ENCODE results near the gene PRKAB1. TPM values are rescaled to one million over a fixed set of nuclear protein-coding genes. Genes with fewer than 3 reads are reported as not detected.

The PRKAB1 gene
- total RNA-seq, 1 experiment from 2014 or later, result 42.2 TPM

- Histone ChIP-seq H3K79me1 (ENCODE audit: insufficient read depth, low read depth, low read length, poor library complexity, severe bottlenecking) (peaks cover 4% of the 10 kb centered on the region), H3K9me3 (ENCODE audit: control insufficient read depth, low read depth, low read length) (no peaks in the 10 kb centered on the region), H3K4me2 (ENCODE audit: insufficient read depth, insufficient read length, low read length) (no peak overlapping the region), H3T11ph (ENCODE audit: low read length) (no peak overlapping the region), H3K27ac (ENCODE audit: insufficient read length, low read depth, low read length) (no peak overlapping the region), H2BK5ac (ENCODE audit: insufficient read length, low read length) (no peak overlapping the region), H3K79me2 (ENCODE audit: insufficient read depth, low read length) (no peaks in the 10 kb centered on the region), H2BK120ac (ENCODE audit: low read depth, low read length, poor library complexity, severe bottlenecking) (no peak overlapping the region), H4K8ac (replicated peaks; ENCODE audit: insufficient read length, low read depth, low read length) (no peak overlapping the region), H3K4me1 (ENCODE audit: insufficient read depth, low read length) (no peaks in the 10 kb centered on the region), H2AFZ (ENCODE audit: low read length) (no peak overlapping the region), H3K4ac (ENCODE audit: low read depth, low read length) (no peak overlapping the region), H3K18ac (ENCODE audit: insufficient read length, low read depth, low read length) (no peak overlapping the region), H4K20me1 (ENCODE audit: control insufficient read depth, insufficient read depth, insufficient read length) (no peaks in the 10 kb centered on the region), H4K91ac (ENCODE audit: insufficient read length, low read depth, low read length) (no peak overlapping the region), H2AK5ac (ENCODE audit: insufficient read length, low read length) (no peak overlapping the region), H4K5ac (ENCODE audit: insufficient read length, low read depth, low read length) (no peak overlapping the region), H2BK15ac (ENCODE audit: low read depth, low read length) (no peak overlapping the region), H3K23me2 (ENCODE audit: insufficient read length, low read depth, low read length, poor library complexity, severe bottlenecking) (no peaks in the 10 kb centered on the region), H3K56ac (ENCODE audit: insufficient read length, low read depth, low read length) (no peak overlapping the region), H3K27me3 (ENCODE audit: insufficient read depth, low read length) (no peaks in the 10 kb centered on the region), H3K14ac (ENCODE audit: insufficient read depth, low read length) (no peak overlapping the region), H2BK20ac (ENCODE audit: low read depth, low read length, poor library complexity, severe bottlenecking) (no peak overlapping the region), H3K9ac (ENCODE audit: extremely low read depth, insufficient read length, low read length) (no peak overlapping the region), H2BK12ac (ENCODE audit: insufficient read length, low read depth, low read length) (no peak overlapping the region), H3K23ac (ENCODE audit: insufficient read length, low read depth, low read length) (no peak overlapping the region)
- Mint-ChIP-seq H3K9me3 (no peaks in the 10 kb centered on the region), H3K4me1 (peaks cover 13 to 15% of the 10 kb centered on the region in 2 experiments), H3K27me3 (ENCODE audit: low read depth) (peaks cover 10% of the 10 kb centered on the region), H3K36me3 (ENCODE audit: insufficient read depth in 1 of 3, low read depth in 3 of 3) (peaks cover 4 to 20% (median 15%) of the 10 kb centered on the region in 3 experiments), H3K4me3 (no peak overlapping the region), H3K27ac (no peak overlapping the region)
- no peak for DNase-seq
- TF ChIP-seq, protein P1, sequence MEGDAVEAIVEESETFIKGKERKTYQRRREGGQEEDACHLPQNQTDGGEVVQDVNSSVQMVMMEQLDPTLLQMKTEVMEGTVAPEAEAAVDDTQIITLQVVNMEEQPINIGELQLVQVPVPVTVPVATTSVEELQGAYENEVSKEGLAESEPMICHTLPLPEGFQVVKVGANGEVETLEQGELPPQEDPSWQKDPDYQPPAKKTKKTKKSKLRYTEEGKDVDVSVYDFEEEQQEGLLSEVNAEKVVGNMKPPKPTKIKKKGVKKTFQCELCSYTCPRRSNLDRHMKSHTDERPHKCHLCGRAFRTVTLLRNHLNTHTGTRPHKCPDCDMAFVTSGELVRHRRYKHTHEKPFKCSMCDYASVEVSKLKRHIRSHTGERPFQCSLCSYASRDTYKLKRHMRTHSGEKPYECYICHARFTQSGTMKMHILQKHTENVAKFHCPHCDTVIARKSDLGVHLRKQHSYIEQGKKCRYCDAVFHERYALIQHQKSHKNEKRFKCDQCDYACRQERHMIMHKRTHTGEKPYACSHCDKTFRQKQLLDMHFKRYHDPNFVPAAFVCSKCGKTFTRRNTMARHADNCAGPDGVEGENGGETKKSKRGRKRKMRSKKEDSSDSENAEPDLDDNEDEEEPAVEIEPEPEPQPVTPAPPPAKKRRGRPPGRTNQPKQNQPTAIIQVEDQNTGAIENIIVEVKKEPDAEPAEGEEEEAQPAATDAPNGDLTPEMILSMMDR (conservative IDR thresholded peaks at IDR 0.05), result no peak
- no CpG with 5 or more reads among the region's 2 CpGs for WGBS (ENCODE audit: extremely low coverage, insufficient read length, low lambda C conversion rate)
These were observed 1.6 kb upstream of the PRKAB1 start for GRCh38 chr12:119666226-119666795.

Data from H9 (cell line).